ENCODE measurements around the gene FAM131A. TPM values are rescaled to one million over a fixed set of nuclear protein-coding genes. Genes with fewer than 3 reads are reported as not detected.

FAM131A gene
- total RNA-seq, 1 experiment from 2014 or later = 15.1 TPM

- ChIA-PET CTCF (no interaction called here), POLR2A (ENCODE audit: low non-redundant PET) (no interaction called here)
- H3K27me3 ChIP-seq (replicated peaks; ENCODE audit: insufficient read depth, low read depth, low read length, poor library complexity) = no peaks in the 10 kb centered on the region
- H3K27ac ChIP-seq (ENCODE audit: low read depth, low read length, poor library complexity, severe bottlenecking) = peak overlapping the region; percentile 74
- no peak overlapping the region for H3K4me3 ChIP-seq (ENCODE audit: low read depth, low read length, poor library complexity, severe bottlenecking)
- DNase-seq (ENCODE audit: low spot score) = no peak
- peaks cover 26% of the 10 kb centered on the region for H3K4me1 ChIP-seq (ENCODE audit: insufficient read depth, low read length, poor library complexity, severe bottlenecking)
- intact Hi-C loops (cut with micrococcal nuclease; ENCODE audit: unreplicated experiment) = no loop called here
- H3K36me3 ChIP-seq (ENCODE audit: insufficient read depth, low read length, poor library complexity, severe bottlenecking) = peaks cover 5% of the 10 kb centered on the region
- TF ChIP-seq CTCF (conservative IDR thresholded peaks at IDR 0.05; ENCODE audit: low read depth, low read length) (no peak), EZH2 (IDR thresholded peaks at IDR 0.05; ENCODE audit: borderline replicate concordance, low read depth, low read length, poor library complexity, severe bottlenecking) (no peak)
- BruUV-seq (replicated peaks) = no TSS peak
- H3K9me3 ChIP-seq (ENCODE audit: low read depth, low read length, poor library complexity, severe bottlenecking) = no peaks in the 10 kb centered on the region
These were observed 10.6 kb downstream of the FAM131A start for GRCh38 chr3:184348057-184348382.

- ChIA-PET POLR2A (ENCODE audit: low non-redundant PET) (no interaction called here), CTCF (no interaction called here)
- Histone ChIP-seq H3K4me1 (ENCODE audit: insufficient read depth, low read length, poor library complexity, severe bottlenecking) (peaks cover 26% of the 10 kb centered on the region), H3K36me3 (ENCODE audit: insufficient read depth, low read length, poor library complexity, severe bottlenecking) (peaks cover 5% of the 10 kb centered on the region), H3K27me3 (replicated peaks; ENCODE audit: insufficient read depth, low read depth, low read length, poor library complexity) (no peaks in the 10 kb centered on the region), H3K4me3 (ENCODE audit: low read depth, low read length, poor library complexity, severe bottlenecking) (no peak overlapping the region), H3K9me3 (ENCODE audit: low read depth, low read length, poor library complexity, severe bottlenecking) (no peaks in the 10 kb centered on the region), H3K27ac (ENCODE audit: low read depth, low read length, poor library complexity, severe bottlenecking) (no peak overlapping the region)
- no peak for DNase-seq (ENCODE audit: low spot score)
- TF ChIP-seq EZH2 (IDR thresholded peaks at IDR 0.05; ENCODE audit: borderline replicate concordance, low read depth, low read length, poor library complexity, severe bottlenecking) (no peak), CTCF (conservative IDR thresholded peaks at IDR 0.05; ENCODE audit: low read depth, low read length) (no peak)
- intact Hi-C loops (cut with micrococcal nuclease; ENCODE audit: unreplicated experiment) = no loop called here
- BruUV-seq (replicated peaks) = TSS peak; percentile 12
These were observed 12.4 kb downstream of the FAM131A start for GRCh38 chr3:184349563-184350470.

GRCh38 chr3:184350618-184351017, 13.2 kb downstream of the FAM131A start:
- Histone ChIP-seq H3K36me3 (ENCODE audit: insufficient read depth, low read length, poor library complexity, severe bottlenecking) (peaks cover 5% of the 10 kb centered on the region), H3K4me3 (ENCODE audit: low read depth, low read length, poor library complexity, severe bottlenecking) (no peak overlapping the region), H3K4me1 (ENCODE audit: insufficient read depth, low read length, poor library complexity, severe bottlenecking) (peaks cover 21% of the 10 kb centered on the region), H3K27me3 (replicated peaks; ENCODE audit: insufficient read depth, low read depth, low read length, poor library complexity) (no peaks in the 10 kb centered on the region), H3K27ac (ENCODE audit: low read depth, low read length, poor library complexity, severe bottlenecking) (no peak overlapping the region), H3K9me3 (ENCODE audit: low read depth, low read length, poor library complexity, severe bottlenecking) (no peaks in the 10 kb centered on the region)
- CTCF ChIA-PET = no interaction called here
- intact Hi-C loops (cut with micrococcal nuclease; ENCODE audit: unreplicated experiment) = no loop called here
- DNase-seq (ENCODE audit: low spot score) = no peak
- POLR2A ChIA-PET (ENCODE audit: low non-redundant PET) = no interaction called here
- BruUV-seq (replicated peaks) = no TSS peak
- TF ChIP-seq CTCF (conservative IDR thresholded peaks at IDR 0.05; ENCODE audit: low read depth, low read length) = no peak
- no peak for TF ChIP-seq EZH2 (IDR thresholded peaks at IDR 0.05; ENCODE audit: borderline replicate concordance, low read depth, low read length, poor library complexity, severe bottlenecking)
